SK-N-SH treated with all-trans-retinoic acid at 6 μM for 48 hours (cell line): ENCODE data around the gene ZNF771.

ENCODE experiments used
- GLIS3 ChIP-seq: fragments of 250-450 bp; sonication (Bioruptor Pico); IDR thresholded peaks from 2 replicates; pipeline ENCODE4 v1.5.0; 2020; ENCODE audit warnings: mild to moderate bottlenecking, moderate library complexity
- ISL1 ChIP-seq: fragments of 250-450 bp; sonication (Bioruptor Pico); IDR thresholded peaks from 2 replicates; pipeline ENCODE4 v2.1.2; 2022; ENCODE audit warnings: mild to moderate bottlenecking, moderate library complexity
- OSR1 ChIP-seq: fragments of 250-450 bp; sonication (Bioruptor Pico); IDR thresholded peaks from 2 replicates; pipeline ENCODE4 v1.8.0; 2022; ENCODE audit warnings: moderate library complexity, mild to moderate bottlenecking, inconsistent platforms
- RARB ChIP-seq: fragments of 250-450 bp; sonication (Bioruptor Pico); IDR thresholded peaks from 2 replicates; pipeline ENCODE4 v1.8.0; 2021; ENCODE audit warnings: mild to moderate bottlenecking, moderate library complexity
- ZFP3 ChIP-seq: fragments of 250-450 bp; sonication (Bioruptor Pico); IDR thresholded peaks from 2 replicates; pipeline ENCODE4 v1.5.0; 2020; ENCODE audit warnings: mild to moderate bottlenecking, moderate library complexity
- TF ChIP-seq, protein P1 (sequence below): fragments of 250-450 bp; sonication (Bioruptor Pico); IDR thresholded peaks from 2 replicates; pipeline ENCODE4 v1.8.0; 2020; ENCODE audit warnings: mild to moderate bottlenecking, moderate library complexity, borderline replicate concordance

GRCh38 chr16:30377050-30377811 lies 30.2 kb upstream of the ZNF771 start:
- TF ChIP-seq, protein P1, sequence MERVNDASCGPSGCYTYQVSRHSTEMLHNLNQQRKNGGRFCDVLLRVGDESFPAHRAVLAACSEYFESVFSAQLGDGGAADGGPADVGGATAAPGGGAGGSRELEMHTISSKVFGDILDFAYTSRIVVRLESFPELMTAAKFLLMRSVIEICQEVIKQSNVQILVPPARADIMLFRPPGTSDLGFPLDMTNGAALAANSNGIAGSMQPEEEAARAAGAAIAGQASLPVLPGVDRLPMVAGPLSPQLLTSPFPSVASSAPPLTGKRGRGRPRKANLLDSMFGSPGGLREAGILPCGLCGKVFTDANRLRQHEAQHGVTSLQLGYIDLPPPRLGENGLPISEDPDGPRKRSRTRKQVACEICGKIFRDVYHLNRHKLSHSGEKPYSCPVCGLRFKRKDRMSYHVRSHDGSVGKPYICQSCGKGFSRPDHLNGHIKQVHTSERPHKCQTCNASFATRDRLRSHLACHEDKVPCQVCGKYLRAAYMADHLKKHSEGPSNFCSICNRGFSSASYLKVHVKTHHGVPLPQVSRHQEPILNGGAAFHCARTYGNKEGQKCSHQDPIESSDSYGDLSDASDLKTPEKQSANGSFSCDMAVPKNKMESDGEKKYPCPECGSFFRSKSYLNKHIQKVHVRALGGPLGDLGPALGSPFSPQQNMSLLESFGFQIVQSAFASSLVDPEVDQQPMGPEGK (CRISPR knock-in tag), result no peak
- TF ChIP-seq ISL1 (CRISPR knock-in tag), result no peak
- TF ChIP-seq ZFP3, result no peak
- TF ChIP-seq OSR1 (CRISPR knock-in tag), result no peak
- TF ChIP-seq RARB (CRISPR knock-in tag), result no peak
- no peak for TF ChIP-seq GLIS3
